Epithelial cell of proximal tubule (primary cell): ENCODE data around the gene DYRK2. TPM values are rescaled to one million over a fixed set of nuclear protein-coding genes. Genes with fewer than 3 reads are reported as not detected.

Experiments used
- DNase-seq: peaks from one replicate; pipeline ENCODE4 v3.0.0-alpha.2; 2011; ENCODE audit warnings: low read depth
- H3K4me3 ChIP-seq: 2 replicates; pipeline ENCODE4 v1.5.1; 2011; ENCODE audit warnings: low read depth, mild to moderate bottlenecking, low read length
- CTCF ChIP-seq: conservative IDR thresholded peaks from 2 replicates; pipeline ENCODE4 v1.5.1; 2012; ENCODE audit warnings: low read depth, mild to moderate bottlenecking, low read length
- total RNA-seq: library from RNA; depleted of rRNA; stranded (reverse); fragments of >200 nt; gene quantifications from 2 replicates; pipeline ENCODE4 v1.2.3, GENCODE V29; 2015

The DYRK2 gene
- total RNA-seq, 1 donor from 2014 or later: 29.6 TPM

GRCh38 chr12:67674417-67674816 is 25.9 kb downstream of the DYRK2 start:
- DNase-seq: no peak

GRCh38 chr12:67676624-67677023 is 28.1 kb downstream of the DYRK2 start:
- DNase-seq: no peak
- no peak overlapping the region for H3K4me3 ChIP-seq
- no peak for TF ChIP-seq CTCF

More at GRCh38 chr12:67674417-67674816, 25.9 kb downstream of the DYRK2 start:
- no peak overlapping the region for H3K4me3 ChIP-seq
- TF ChIP-seq CTCF: no peak

GRCh38 chr12:67677166-67677565 is 28.6 kb downstream of the DYRK2 start:
- no peak for DNase-seq
- no peak for TF ChIP-seq CTCF
- H3K4me3 ChIP-seq: no peak overlapping the region

GRCh38 chr12:67681105-67681778 is 32.7 kb downstream of the DYRK2 start:
- no peak overlapping the region for H3K4me3 ChIP-seq
- peak; percentile 82 for DNase-seq
- TF ChIP-seq CTCF: no peak

GRCh38 chr12:67681941-67682620 is 33.5 kb downstream of the DYRK2 start:
- TF ChIP-seq CTCF: no peak
- no peak for DNase-seq
- no peak overlapping the region for H3K4me3 ChIP-seq

GRCh38 chr12:67689385-67689784 is 40.8 kb downstream of the DYRK2 start:
- TF ChIP-seq CTCF: no peak
- DNase-seq: no peak

More at GRCh38 chr12:67689385-67689784, 40.8 kb downstream of the DYRK2 start:
- H3K4me3 ChIP-seq: no peak overlapping the region
